ENCODE measurements around the gene AATF. TPM values are rescaled to one million over a fixed set of nuclear protein-coding genes. Genes with fewer than 3 reads are reported as not detected.
A peak's percentile ranks its signal among the peaks of the same experiment; 100 is the strongest.

AATF gene
- total and polyA plus RNA-seq, 9 of the 15 experiments (the other 6 are each of a cell fraction or from before 2014, with no cell fraction given), result 34.5 to 133 (median 90.1) TPM

DNA sequence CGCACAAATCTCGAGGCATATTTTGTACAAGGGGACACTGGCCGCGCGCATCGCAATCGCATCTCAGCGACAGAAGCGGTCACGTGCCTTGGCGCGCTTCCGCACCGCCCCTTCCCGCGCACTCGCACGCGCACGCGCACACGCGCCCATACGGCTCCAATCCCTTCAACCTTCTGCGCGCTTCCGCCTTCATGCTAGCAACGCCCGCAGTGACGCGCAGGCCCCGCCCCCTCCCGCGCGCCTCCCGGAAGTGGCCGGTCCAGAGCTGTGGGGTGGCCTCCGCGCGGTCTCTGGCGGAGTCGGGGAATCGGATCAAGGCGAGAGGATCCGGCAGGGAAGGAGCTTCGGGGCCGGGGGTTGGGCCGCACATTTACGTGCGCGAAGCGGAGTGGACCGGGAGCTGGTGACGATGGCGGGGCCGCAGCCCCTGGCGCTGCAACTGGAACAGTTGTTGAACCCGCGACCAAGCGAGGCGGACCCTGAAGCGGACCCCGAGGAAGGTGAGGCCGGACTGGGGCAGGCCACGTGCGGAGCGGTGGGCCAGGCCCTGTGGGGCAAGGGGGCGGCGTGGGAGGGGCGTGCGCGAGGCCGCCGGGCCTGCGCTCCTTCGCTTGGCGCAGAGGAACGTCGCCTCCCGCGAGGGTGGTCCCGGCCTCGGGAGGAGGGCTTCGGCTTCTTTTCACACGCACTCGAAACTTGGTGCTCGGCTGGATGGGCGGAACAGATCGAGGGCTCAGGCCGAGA lies at the start of gene AATF (continued):
- peak; percentile 76 for TF ChIP-seq ZBTB40 (IDR thresholded peaks at IDR 0.05)
- TF ChIP-seq ZBTB40 (CRISPR knock-in tag; IDR thresholded peaks at IDR 0.05), result no peak
- TF ChIP-seq MTA1 (IDR thresholded peaks at IDR 0.05; ENCODE audit: borderline replicate concordance), result no peak; the same call in 1 of the 2 replicates
- TF ChIP-seq SAFB2 (IDR thresholded peaks at IDR 0.05; ENCODE audit: borderline replicate concordance, low read depth, low read length, severe bottlenecking), result no peak
- TF ChIP-seq, protein P1, sequence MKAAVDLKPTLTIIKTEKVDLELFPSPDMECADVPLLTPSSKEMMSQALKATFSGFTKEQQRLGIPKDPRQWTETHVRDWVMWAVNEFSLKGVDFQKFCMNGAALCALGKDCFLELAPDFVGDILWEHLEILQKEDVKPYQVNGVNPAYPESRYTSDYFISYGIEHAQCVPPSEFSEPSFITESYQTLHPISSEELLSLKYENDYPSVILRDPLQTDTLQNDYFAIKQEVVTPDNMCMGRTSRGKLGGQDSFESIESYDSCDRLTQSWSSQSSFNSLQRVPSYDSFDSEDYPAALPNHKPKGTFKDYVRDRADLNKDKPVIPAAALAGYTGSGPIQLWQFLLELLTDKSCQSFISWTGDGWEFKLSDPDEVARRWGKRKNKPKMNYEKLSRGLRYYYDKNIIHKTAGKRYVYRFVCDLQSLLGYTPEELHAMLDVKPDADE (conservative IDR thresholded peaks at IDR 0.05; ENCODE audit: control insufficient read depth, low read depth, low read length), result peak; percentile 54; the same call in 1 of the 2 replicates
- TF ChIP-seq MTA2 (IDR thresholded peaks at IDR 0.05; ENCODE audit: low read depth), result no peak
- TF ChIP-seq MXD1 (CRISPR knock-in tag; IDR thresholded peaks at IDR 0.05; ENCODE audit: borderline replicate concordance, poor library complexity, severe bottlenecking), result peak; percentile 23
- peak; percentile 68 for TF ChIP-seq CHD1 (IDR thresholded peaks at IDR 0.05; ENCODE audit: low read length)
- TF ChIP-seq, protein P2, sequence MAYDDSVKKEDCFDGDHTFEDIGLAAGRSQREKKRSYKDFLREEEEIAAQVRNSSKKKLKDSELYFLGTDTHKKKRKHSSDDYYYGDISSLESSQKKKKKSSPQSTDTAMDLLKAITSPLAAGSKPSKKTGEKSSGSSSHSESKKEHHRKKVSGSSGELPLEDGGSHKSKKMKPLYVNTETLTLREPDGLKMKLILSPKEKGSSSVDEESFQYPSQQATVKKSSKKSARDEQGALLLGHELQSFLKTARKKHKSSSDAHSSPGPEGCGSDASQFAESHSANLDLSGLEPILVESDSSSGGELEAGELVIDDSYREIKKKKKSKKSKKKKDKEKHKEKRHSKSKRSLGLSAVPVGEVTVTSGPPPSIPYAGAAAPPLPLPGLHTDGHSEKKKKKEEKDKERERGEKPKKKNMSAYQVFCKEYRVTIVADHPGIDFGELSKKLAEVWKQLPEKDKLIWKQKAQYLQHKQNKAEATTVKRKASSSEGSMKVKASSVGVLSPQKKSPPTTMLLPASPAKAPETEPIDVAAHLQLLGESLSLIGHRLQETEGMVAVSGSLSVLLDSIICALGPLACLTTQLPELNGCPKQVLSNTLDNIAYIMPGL (CRISPR knock-in tag; IDR thresholded peaks at IDR 0.05), result peak; percentile 44; the same call in 1 of the 2 replicates
- TF ChIP-seq ZNF165 (CRISPR knock-in tag; IDR thresholded peaks at IDR 0.05; ENCODE audit: borderline replicate concordance), result no peak
- TF ChIP-seq RBM34 (IDR thresholded peaks at IDR 0.05; ENCODE audit: borderline replicate concordance, insufficient read depth, low read length), result no peak
- TF ChIP-seq HDAC3 (IDR thresholded peaks at IDR 0.05; ENCODE audit: borderline replicate concordance, partially characterized antibody), result no peak
- TF ChIP-seq HDAC1 (IDR thresholded peaks at IDR 0.05), result peak in 1 of 2 experiments; percentile 91; a peak in 2 of 4 replicates
